WTC11 (cell line): ENCODE data around the gene NTRK3.

Experiments
- ATF2 ChIP-seq: sonication (generic); formaldehyde crosslinking; IDR thresholded peaks from 2 replicates; pipeline ENCODE4 v1.8.1; 2022; ENCODE audit warnings: low read depth, missing genetic modification reagents, borderline replicate concordance
- CTCF ChIP-seq: fragments of 200-600 bp; IDR thresholded peaks from 2 replicates; pipeline ENCODE4 v1.8.0; 2022; ENCODE audit warnings: antibody characterized with exemption
- RELA ChIP-seq: sonication (generic); formaldehyde crosslinking; IDR thresholded peaks from 2 replicates; pipeline ENCODE4 v1.8.1; 2022; ENCODE audit warnings: missing genetic modification reagents, mild to moderate bottlenecking, borderline replicate concordance
- ZNF121 ChIP-seq: sonication (generic); formaldehyde crosslinking; IDR thresholded peaks from 2 replicates; pipeline ENCODE4 v1.8.0; 2023; ENCODE audit warnings: missing genetic modification reagents

DNA sequence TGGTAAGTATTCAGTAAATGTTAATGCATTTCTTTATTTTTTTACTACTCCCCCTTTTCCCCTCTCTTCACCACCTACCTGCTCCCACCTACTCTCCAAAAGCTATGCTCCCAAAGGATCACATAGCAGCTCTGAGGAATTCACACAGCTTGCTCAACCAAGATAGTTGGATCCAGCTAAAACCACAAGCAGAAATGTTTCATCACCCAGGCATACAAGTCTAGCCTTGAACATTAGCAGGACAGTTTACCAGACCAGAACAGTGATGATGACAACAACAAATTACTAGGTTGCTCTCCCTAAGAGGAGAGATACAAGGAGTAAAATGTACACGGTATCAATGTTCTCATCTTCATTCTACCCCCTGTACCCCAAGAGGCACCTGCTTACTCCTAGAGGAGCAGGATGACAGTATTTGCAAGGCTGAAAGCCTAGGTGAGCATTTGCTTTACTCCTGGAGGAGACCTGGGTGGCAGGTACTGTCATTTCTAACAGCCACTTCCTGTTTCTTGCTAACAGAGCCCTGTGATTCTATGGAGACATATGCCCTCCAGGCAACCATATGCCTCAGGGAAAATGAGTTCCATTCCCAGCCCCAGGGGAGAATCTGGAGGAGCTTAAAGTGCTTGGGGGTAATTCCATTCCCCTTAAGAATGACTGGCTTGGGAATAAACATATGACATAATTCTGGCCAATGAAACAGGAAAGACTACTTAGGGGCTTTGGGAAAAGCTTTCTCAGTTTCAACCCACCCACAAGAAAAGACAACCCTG is 237.5 kb downstream of the NTRK3 start:
- TF ChIP-seq ATF2 (CRISPR knock-in tag) (no peak), CTCF (no peak), ZNF121 (CRISPR knock-in tag) (no peak), RELA (CRISPR knock-in tag) (no peak)
